SK-N-SH (cell line): ENCODE measurements around the gene EFTUD2. TPM values are rescaled to one million over a fixed set of nuclear protein-coding genes. Genes with fewer than 3 reads are reported as not detected.

Experiments
- CTCF ChIA-PET: fragments of 300-600, 350-600 bp; formaldehyde crosslinking; extraction: SDS; loops from one replicate; lab custom pipeline; 2021; lab: Yijun Ruan, JAX
- POLR2A ChIA-PET: fragments of 350-600 bp; sonication (Branson Sonifier 250); formaldehyde crosslinking; extraction: SDS; loops from one replicate; lab custom pipeline; 2020; ENCODE audit warnings: antibody characterized with exemption, inconsistent platforms; lab: Yijun Ruan, JAX
- DNase-seq: peaks from one replicate; pipeline ENCODE4 v3.0.0; 2012
- H2AFZ ChIP-seq: fragments of 200-600 bp; sonication (generic); 2 replicates; pipeline ENCODE4 v1.8.1; 2016; ENCODE audit warnings: antibody characterized with exemption, mild to moderate bottlenecking, low read depth
- H3F3A ChIP-seq: fragments of 200-600 bp; sonication (generic); replicated peaks from 2 replicates; pipeline ENCODE3; 2016; ENCODE audit warnings: antibody characterized with exemption, mild to moderate bottlenecking; ENCODE audit not compliant: insufficient read depth
- H3K27ac ChIP-seq, 2 experiments: fragments of 200-500 bp in 1 of 2; fragments of 200-600 bp in 1 of 2; sonication (Bioruptor generic) in 1 of 2; sonication (generic), shearing (Covaris generic) in 1 of 2; 2 replicates each; pipeline versions ENCODE4 v1.5.1 to v1.6.1; 2014 to 2016; ENCODE audit warnings: low read depth in 2 of 2, inconsistent platforms in 1 of 2, low read length in 1 of 2, mild to moderate bottlenecking in 1 of 2, mixed read lengths in 1 of 2
- H3K27me3 ChIP-seq: fragments of 200-600 bp; sonication (generic), shearing (Covaris generic); 2 replicates; pipeline ENCODE4 v1.6.1; 2016; ENCODE audit warnings: mixed run types; ENCODE audit not compliant: insufficient read depth
- H3K36me3 ChIP-seq, 2 experiments: fragments of 200-500 bp in 1 of 2; fragments of 200-600 bp in 1 of 2; sonication (Bioruptor generic) in 1 of 2; sonication (generic) in 1 of 2; replicated peaks in 1 of 2; 2 replicates each; pipeline versions ENCODE3 to v1.5.1; 2014 to 2016; ENCODE audit warnings: low read length in 1 of 2, mild to moderate bottlenecking in 1 of 2; ENCODE audit not compliant: insufficient read depth in 2 of 2, control insufficient read depth in 1 of 2
- H3K4me1 ChIP-seq, 2 experiments: fragments of 200-500 bp in 1 of 2; fragments of 200-600 bp in 1 of 2; sonication (Bioruptor generic) in 1 of 2; sonication (generic), shearing (Covaris generic) in 1 of 2; 2 replicates each; pipeline versions ENCODE4 v1.5.1 to v1.6.1; 2014 to 2016; ENCODE audit warnings: low read depth in 1 of 2, low read length in 1 of 2, mixed run types in 1 of 2; ENCODE audit not compliant: insufficient read depth in 2 of 2, control insufficient read depth in 1 of 2
- H3K4me2 ChIP-seq: fragments of 200-600 bp; sonication (generic), shearing (Covaris generic); 2 replicates; pipeline ENCODE4 v1.6.1; 2017; ENCODE audit warnings: mixed run types
- H3K4me3 ChIP-seq, 2 experiments: fragments of 200-500 bp in 1 of 2; fragments of 200-600 bp in 1 of 2; sonication (Bioruptor generic) in 1 of 2; sonication (generic), shearing (Covaris generic) in 1 of 2; 2 replicates each; pipeline versions ENCODE4 v1.5.1 to v1.8.1; 2014 to 2016; ENCODE audit warnings: low read depth in 2 of 2, inconsistent platforms in 1 of 2, low read length in 1 of 2, mild to moderate bottlenecking in 1 of 2, mixed read lengths in 1 of 2, moderate library complexity in 1 of 2
- H3K79me2 ChIP-seq: fragments of 200-600 bp; sonication (generic); 2 replicates; pipeline ENCODE4 v1.8.1; 2017; ENCODE audit warnings: mild to moderate bottlenecking; ENCODE audit not compliant: insufficient read depth
- H3K9ac ChIP-seq: fragments of 200-600 bp; sonication (generic); 2 replicates; pipeline ENCODE4 v1.6.1; 2017; ENCODE audit warnings: mixed run types
- H3K9me2 ChIP-seq: fragments of 200-600 bp; sonication (generic); 2 replicates; pipeline ENCODE4 v1.6.1; 2017; ENCODE audit warnings: mixed run types
- H3K9me3 ChIP-seq: fragments of 200-600 bp; sonication (generic); 2 replicates; pipeline ENCODE4 v1.6.1; 2017; ENCODE audit warnings: mixed run types, mild to moderate bottlenecking, moderate library complexity
- H4K20me1 ChIP-seq: fragments of 200-600 bp; sonication (generic); 2 replicates; pipeline ENCODE4 v1.6.1; 2017; ENCODE audit warnings: mild to moderate bottlenecking, mixed run types; ENCODE audit not compliant: insufficient read depth
- FOXJ3 ChIP-seq: sonication (generic); formaldehyde crosslinking; IDR thresholded peaks from 2 replicates; pipeline ENCODE4 v1.5.1; 2020; ENCODE audit warnings: mild to moderate bottlenecking, missing genetic modification reagents
- GABPA ChIP-seq: IDR thresholded peaks from 2 replicates; pipeline ENCODE4 v1.4.0; 2012; ENCODE audit warnings: low read depth, mild to moderate bottlenecking
- NFIC ChIP-seq: IDR thresholded peaks from 2 replicates; pipeline ENCODE4 v1.4.0; 2012; ENCODE audit warnings: borderline replicate concordance
- NRF1 ChIP-seq: IDR thresholded peaks from 2 replicates; pipeline ENCODE4 v1.6.1; 2012; ENCODE audit warnings: low read depth, mild to moderate bottlenecking, low read length
- PBX3 ChIP-seq: IDR thresholded peaks from 2 replicates; pipeline ENCODE4; 2012
- POLR2AphosphoS5 ChIP-seq: IDR thresholded peaks from 2 replicates; pipeline ENCODE4 v1.6.1; 2012; ENCODE audit warnings: low read depth, low read length
- RCOR1 ChIP-seq: fragments of 150-350 bp; IDR thresholded peaks from 2 replicates; pipeline ENCODE4 v1.6.1; 2017; ENCODE audit warnings: antibody characterized with exemption, low read length
- RXRA ChIP-seq: IDR thresholded peaks from 2 replicates; pipeline ENCODE4 v1.4.0; 2012; ENCODE audit warnings: low read depth, mild to moderate bottlenecking, borderline replicate concordance
- SIN3A ChIP-seq: IDR thresholded peaks from 2 replicates; pipeline ENCODE4 v1.6.1; 2012; ENCODE audit warnings: low read depth, mild to moderate bottlenecking, low read length, moderate library complexity, borderline replicate concordance
- SMC3 ChIP-seq: IDR thresholded peaks from 2 replicates; pipeline ENCODE4 v1.6.1; 2012; ENCODE audit warnings: low read depth, low read length, improper control_type of control experiment
- TAF1 ChIP-seq: IDR thresholded peaks from 2 replicates; pipeline ENCODE4 v1.6.1; 2012; ENCODE audit warnings: low read depth, mild to moderate bottlenecking, low read length, moderate library complexity, borderline replicate concordance
- TCF12 ChIP-seq: IDR thresholded peaks from 2 replicates; pipeline ENCODE4 v1.4.0; 2012
- USF1 ChIP-seq: IDR thresholded peaks from 2 replicates; pipeline ENCODE4 v1.4.0; 2012; ENCODE audit warnings: low read depth, borderline replicate concordance
- WGBS: methylation state at CpG from one replicate; pipeline ENCODE4 v1.1.6; 2017; ENCODE audit warnings: low lambda C conversion rate; 5-methylcytosine and 5-hydroxymethylcytosine counted together
- polyA plus RNA-seq, 3 experiments: library from polyadenylated mRNA; depleted of rRNA; stranded (reverse); fragments of >200 nt; gene quantifications; 2 replicates each; pipeline ENCODE4 v1.2.3, GENCODE V29; 2012

EFTUD2 gene
- polyA plus RNA-seq, 1 of the 3 experiments (the other 2 are of a cell fraction): 82.9 TPM

GRCh38 chr17:44925731-44926697, 26.8 kb upstream of the EFTUD2 start:
- no peak overlapping the region for H2AFZ ChIP-seq
- H3K9me3 ChIP-seq: no peaks in the 10 kb centered on the region
- no peaks in the 10 kb centered on the region for H3K9me2 ChIP-seq
- H3K4me3 ChIP-seq: no peak overlapping the region
- DNase-seq: no peak
- peaks cover 7 to 32% of the 10 kb centered on the region in 2 experiments for H3K36me3 ChIP-seq
- ChIA-PET POLR2A (no interaction called here), CTCF (interaction anchor here (0.7 to 17.2 kb wide), 9 partner anchors 11 to 345 kb away, joined by 3 to 433 read pairs (median 4); partner anchors contain the start of genes ACBD4 and PLCD3)
- H3K27me3 ChIP-seq: no peaks in the 10 kb centered on the region
- TF ChIP-seq RCOR1 (no peak), RXRA (no peak), NRF1 (no peak), FOXJ3 (CRISPR knock-in tag) (no peak), USF1 (no peak), NFIC (no peak), PBX3 (no peak), TAF1 (no peak), GABPA (no peak)
- 94% methylated on average over 16 of the region's 18 CpGs for WGBS
- H3K4me2 ChIP-seq: no peak overlapping the region
- no peak overlapping the region for H3K9ac ChIP-seq
- H3K4me1 ChIP-seq: peaks cover 0 to 36% of the 10 kb centered on the region in 2 experiments; a peak in 1 of 4 replicates
- H3K79me2 ChIP-seq: no peaks in the 10 kb centered on the region; the same call in 1 of the 2 replicates
- no peaks in the 10 kb centered on the region for H4K20me1 ChIP-seq
- no peak overlapping the region for H3K27ac ChIP-seq
- peaks cover 7% of the 10 kb centered on the region for H3F3A ChIP-seq

- ChIA-PET POLR2A (no interaction called here), CTCF (interaction anchor here (1.0 to 17.2 kb wide), 5 partner anchors 15 to 174 kb away, joined by 3 to 433 read pairs (median 104); no protein-coding TSS in a partner anchor)
- WGBS: 84% methylated on average over 9 of the region's 9 CpGs
- H3K4me1 ChIP-seq: peaks cover 0 to 34% of the 10 kb centered on the region in 2 experiments; a peak in 1 of 4 replicates
- H3K27ac ChIP-seq: peak overlapping the region in 1 of 2 experiments; percentile 60; a peak in 1 of 4 replicates
- no peaks in the 10 kb centered on the region for H3K9me2 ChIP-seq
- H3K36me3 ChIP-seq: peaks cover 0 to 15% of the 10 kb centered on the region in 2 experiments
- peaks cover 12% of the 10 kb centered on the region for H3F3A ChIP-seq
- H3K9ac ChIP-seq: no peak overlapping the region
- H3K9me3 ChIP-seq: no peaks in the 10 kb centered on the region
- H3K79me2 ChIP-seq: no peaks in the 10 kb centered on the region
- DNase-seq: no peak
- H3K4me3 ChIP-seq: no peak overlapping the region
- H3K4me2 ChIP-seq: no peak overlapping the region
- TF ChIP-seq POLR2AphosphoS5: peak; percentile 27; the same call in 1 of the 2 replicates
- no peak for TF ChIP-seq TCF12
- TF ChIP-seq SMC3: no peak
- peak; percentile 20; the same call in 1 of the 2 replicates for TF ChIP-seq SIN3A
- TF ChIP-seq RCOR1: no peak
- no peaks in the 10 kb centered on the region for H3K27me3 ChIP-seq
- H2AFZ ChIP-seq: no peak overlapping the region
- H4K20me1 ChIP-seq: no peaks in the 10 kb centered on the region
These were observed 24.9 kb upstream of the EFTUD2 start for GRCh38 chr17:44924107-44924544.
